IPS-NIHi7 (cell line): ENCODE results near the gene TMC1.
"Not testable (repeated sequence)": the region's sequence is repeated elsewhere in the genome, so short reads cannot be mapped to it uniquely, and the experiment has no call there.

ENCODE experiments used
- DNase-seq: peaks from one replicate; pipeline ENCODE4 v3.0.0; 2012; ENCODE audit warnings: mixed read lengths; ENCODE audit errors: extremely low spot score

The TMC1 gene

DNA sequence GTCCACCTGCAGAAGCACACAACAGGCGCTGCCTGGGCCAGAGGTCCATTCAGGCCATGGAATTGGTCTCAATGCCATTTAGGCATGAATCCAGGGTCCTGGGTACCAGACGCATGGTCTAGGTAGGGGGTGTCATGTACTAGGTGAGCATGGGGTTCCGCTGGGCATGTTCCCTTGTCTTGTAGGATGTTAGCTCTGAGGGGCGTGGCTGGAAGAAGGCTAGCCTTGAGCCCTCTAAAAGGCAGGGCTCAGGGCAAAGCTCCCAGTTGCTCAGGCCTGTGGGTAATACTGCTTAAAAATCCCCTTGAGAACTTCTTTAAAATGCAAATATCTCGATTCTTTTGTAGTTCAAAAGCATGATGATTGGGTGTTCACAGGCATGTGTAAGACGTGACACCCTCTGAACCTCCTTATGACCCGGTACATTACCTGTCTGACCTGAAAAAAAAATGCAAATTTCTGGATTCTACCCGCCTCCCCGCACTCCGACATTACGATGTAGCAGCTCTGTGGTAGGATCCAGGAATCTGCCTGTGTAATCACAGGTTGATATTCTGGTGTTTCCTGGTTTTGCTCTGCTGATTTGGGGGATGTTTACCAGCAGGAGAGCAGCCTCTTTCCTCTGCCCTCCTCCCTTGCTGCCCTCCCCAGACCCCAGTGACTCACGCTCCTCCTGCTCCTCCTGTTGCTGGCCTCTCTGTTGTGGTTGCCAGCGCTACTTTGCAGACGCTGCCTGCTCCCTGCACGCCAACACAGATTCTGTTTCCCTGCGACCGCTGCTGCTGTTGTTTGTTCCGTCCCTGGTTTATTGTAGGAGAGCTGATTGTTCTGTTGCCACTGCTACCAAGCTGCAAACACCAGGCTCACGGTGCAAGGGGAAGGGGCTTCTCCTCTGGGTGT, 5.7 kb downstream of the TMC1 start:
- peak; percentile 78 for DNase-seq

DNA sequence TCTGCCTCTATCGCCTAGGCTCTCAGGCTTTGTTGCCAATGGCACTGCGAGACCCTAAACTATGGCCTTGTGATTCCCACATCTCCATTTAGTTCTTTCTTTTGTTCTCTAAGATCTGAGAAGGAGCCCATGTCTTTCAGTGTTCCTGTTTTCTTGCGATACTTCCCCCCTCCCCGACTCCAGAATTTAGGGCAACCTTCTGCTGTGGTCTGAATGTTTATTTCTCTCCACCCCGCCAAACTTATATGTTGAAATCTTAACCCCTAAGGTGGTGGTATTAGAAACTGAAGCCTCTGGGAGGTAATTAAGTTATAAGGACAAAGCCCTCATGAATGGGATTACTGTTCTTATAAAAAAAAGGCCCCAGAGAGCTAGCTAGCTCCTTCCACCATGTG, 6.4 kb downstream of the TMC1 start:
- DNase-seq = no peak

DNA sequence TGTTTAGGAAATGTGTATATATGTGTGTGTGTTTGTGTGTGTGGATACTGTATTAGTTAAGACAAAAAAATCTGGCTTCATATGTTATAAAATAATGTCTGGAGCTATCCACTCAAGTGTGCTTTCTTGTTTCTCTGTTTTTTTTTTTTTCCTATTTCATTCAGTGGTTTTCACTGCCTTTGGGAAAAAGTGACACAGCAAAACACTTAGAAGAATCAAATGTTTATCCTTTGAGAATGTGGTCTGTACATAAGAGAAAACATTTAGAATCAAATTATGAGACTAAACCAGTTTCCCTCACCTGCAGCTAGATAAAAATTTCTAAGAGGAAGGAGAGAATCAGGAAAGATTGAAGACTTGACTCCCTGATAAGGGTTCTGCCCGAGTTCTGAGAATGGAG, 8.1 kb downstream of the TMC1 start:
- DNase-seq = no peak

DNA sequence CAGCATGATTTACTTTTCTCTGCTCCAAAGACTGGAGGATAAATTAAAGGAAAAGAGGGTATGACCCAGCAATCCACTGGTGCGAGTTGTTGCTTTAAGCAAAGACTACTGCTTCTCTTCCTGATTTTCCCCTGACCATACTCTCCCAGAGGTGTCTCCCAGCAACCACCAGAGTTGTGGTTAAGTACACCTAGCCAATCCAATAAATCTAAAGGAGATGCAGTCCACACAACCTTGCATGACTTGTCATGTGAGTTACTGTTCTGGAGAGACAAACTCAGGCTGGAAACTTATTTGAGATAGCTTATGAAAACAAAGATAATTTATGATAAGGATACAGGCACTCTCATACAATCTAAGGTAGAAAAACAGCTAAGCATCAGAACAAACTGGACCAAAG, 11.9 kb downstream of the TMC1 start:
- no peak for DNase-seq

DNA sequence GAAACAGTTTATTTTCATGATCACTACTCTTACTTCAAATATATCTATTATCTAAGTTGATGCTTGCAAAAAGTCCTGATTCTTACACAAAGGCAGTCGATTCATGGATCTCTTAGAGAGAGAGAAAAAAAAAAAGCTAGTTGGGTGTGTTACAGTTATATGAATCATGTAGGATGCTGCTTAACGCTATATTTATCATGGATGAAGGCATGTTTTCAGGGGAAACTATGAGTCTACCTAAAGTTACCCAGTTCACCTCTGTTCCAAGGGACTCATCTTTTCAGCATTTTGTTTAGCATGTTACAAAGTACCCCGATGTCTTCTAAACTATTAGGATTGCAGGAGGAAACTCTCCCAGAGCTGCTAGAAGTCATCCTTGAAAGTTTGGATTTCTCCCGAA, 13.5 kb downstream of the TMC1 start:
- DNase-seq = no peak

DNA sequence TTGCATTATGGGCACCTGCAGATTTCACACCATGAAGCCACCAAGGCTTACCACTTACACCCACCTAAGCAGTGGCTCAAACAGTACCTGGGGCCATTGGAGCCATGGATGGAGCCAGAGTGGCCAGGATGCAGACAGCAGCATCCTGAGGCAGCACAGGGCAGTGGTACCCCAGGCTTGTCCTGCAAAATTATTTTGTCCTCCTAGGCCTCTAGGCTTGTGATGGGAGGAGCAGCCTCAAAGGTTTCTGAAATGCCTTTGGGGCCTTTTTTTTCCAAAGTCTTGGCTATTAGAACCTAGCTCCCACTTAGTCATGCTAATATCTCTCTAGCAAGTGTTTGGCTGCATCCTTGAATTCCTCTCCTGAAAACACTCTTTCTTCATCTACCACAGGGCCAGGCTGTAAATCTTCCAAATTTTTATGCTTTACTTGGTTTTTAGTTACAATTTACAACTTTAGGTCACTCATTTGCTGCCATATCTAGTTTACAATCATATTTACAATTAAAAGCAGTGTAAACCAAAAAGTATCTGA, 15.7 kb downstream of the TMC1 start:
- no peak for DNase-seq

DNA sequence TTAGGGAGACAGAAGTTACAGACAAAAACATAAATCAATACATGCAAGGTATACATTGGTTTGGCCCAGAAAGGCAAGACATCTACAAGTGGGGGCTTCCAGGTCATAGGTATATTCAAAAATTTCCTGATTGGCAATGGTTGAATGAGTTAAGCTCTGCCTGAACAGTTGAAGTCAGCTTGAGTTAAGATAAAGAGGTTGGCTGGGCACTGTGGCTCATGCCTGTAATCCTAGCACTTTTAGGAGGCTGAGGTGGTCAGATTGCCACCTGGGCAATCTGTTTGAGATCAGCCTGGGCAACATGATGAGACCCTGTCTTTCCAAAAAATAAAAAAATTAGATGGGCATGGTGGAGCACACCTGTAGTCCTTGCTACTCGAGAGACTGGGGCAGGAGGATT, 16.3 kb downstream of the TMC1 start:
- DNase-seq = no peak

DNA sequence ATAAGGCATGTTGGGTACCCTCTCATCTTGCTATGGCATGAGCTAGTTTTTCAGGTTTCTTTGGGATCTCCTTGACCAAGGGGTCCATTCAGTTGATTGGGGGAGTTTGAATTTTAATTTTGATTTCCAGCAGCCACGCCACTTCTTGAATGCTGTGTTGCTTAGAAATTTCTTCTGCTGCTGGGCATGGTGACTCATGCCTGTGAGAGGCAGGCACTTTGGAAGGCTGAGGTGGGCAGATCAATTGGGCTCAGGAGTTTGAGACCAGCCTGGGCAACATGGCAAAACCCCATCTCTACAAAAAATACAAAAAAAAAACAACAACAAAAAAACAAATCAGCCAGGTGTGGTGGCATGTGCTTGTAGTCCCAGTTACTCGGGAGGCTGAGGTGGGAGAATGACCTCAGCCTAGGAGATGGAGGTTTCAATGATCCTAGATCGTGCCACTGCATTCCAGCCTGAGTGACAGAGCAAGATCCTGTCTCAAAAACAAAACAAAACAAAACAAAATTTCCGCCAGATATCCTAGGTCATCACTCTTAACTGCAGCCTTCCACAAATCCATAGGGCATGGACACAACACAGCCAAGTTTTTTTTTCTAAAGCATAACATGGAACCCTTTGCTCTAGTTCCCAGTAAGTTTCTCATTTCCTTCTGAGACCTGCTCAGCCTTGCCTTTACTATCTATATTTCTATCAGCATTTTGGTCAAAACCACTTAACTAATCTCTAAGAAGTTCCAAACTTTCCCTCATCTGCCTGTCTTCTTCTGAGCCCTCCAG, 17.7 kb downstream of the TMC1 start:
- DNase-seq = no peak

DNA sequence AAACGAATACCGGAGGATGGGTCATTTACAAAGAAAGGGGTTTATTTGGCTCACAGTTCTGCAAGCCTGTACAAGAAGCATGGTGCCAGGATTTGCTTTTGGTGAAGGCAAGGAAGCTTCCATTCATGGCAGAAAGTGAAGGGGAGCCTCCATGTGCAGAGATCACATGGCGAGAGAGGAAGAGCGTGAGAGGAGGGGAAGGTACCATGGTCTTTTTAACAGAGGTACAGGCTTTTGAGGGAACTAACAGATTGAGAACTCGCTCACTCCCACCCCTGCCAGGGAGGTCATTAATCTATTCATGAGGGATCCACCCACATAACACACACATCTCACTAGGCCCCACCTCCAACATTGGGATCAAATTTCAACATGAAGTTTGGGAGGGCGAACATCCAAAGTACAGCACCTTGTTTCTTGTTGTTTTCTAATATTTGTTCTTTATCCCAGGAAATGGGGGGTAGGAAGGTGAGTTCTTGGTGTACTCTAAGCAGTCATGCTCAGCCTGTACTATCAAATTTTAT, 18.5 kb downstream of the TMC1 start:
- DNase-seq = peak; percentile 38

DNA sequence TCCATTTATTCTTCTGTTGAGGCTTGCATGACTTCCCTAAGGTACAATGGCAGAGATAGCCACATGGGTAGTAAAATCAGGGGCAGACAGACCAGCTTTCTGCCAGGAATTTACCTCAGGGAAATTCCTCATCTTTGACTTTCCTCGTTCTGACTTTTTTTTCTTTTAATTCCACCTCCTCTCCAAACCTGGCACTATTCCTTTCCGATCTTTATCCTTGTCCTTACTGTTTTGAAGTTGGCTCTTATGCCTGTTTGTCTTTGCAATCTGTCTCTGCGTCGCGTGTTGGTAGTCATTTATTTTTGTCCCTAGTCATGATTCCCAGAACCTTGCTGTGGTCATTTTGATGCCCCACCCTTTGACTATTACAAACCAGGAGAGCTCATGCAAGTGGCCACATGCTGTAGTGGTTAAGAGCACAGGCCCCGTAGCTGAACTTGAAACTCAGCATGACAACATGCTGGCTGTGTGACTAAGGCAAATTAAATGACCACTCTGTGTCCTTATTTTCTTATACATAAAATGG, 19.0 kb downstream of the TMC1 start:
- no peak for DNase-seq

DNA sequence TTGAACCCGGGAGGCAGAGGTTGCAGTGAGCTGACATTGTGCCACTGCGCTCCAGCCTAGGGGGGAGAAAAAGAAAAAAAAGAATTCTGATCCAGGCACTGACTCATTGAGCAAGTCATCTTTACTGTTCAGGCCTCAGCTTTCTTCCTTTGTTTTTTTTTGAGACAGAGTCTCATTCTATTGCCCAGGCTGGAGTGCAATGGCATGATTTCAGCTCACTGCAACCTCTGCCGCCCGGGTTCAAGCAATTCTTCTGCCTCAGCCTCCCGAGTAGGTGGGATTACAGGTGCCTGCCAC, 21.1 kb downstream of the TMC1 start:
- not testable (repeated sequence) for DNase-seq

DNA sequence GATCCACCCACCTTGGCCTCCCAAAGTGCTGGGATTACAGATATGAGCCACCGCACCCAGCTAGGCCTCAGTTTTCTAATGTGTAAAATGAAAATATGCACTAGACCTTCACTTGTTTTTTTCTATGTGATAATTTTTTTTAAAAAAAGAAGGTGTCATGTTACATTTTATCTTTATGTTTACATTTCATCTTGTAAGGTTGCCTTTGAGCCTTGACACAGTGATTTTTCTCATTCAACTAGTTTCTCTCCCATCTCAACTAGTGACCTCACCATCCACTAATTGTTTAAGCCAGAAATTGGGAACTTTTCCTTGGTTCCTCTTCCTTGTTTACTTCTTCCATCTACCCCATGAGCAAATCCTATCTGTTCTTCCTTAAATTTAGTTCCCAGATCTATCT, 21.5 kb downstream of the TMC1 start:
- DNase-seq = no peak

DNA sequence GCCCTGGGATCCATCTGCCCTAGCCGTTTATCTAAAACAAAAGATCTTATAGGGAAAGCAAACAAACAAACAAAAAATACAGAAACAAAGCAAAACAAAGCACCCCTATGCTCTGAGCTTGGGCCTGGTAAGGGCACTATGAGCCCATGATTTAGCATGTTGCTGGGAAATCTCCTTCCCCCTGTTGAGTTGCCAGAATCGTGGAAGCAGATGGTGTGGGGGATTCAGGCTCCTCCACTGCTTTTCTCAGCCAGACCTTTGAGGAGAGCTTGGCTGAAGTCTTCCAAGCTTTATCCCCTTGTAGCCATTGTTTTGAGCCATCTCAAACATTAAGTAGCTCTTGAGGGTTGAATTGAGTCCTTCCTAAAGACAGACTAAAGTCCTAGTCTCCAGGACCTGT, 29.9 kb downstream of the TMC1 start:
- no peak for DNase-seq

DNA sequence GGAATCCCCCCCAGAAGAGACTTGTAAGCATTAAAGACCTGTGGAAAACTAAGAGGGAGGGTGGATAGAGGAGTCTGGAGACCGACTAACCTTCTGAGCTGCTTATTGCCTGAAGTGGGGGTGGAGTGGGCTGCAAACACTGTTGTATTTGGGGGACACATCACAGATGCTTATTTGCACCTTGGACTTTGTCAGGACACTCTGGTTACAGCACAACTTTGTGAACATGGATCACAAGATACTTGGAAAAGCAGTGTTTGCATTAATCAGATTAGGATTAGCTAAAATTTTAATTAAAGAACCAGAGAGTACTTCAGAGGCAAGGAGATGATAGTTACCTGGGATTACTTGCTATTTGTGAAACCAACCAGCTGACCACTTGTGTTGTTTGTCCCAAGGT, 30.9 kb downstream of the TMC1 start:
- DNase-seq = no peak

DNA sequence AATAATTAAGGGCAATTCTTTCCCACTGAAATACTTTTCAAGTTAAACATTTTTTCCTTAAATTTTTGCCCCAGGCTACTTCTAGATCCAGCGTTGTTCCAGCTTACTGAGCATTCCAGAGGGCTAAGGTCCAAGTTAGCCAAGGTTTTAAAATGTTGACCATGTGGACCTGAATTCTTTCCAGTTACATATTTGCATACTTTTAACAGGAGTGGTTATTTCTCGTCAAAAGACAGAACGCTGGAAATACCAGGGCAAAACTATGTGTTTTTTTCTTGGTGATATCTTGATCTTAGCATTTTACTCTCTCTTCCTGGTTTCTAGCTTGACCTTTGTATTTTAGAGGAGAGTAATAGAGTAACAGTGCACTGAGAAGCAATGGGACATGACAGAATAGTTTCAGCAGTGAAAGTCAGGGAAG, 32.8 kb downstream of the TMC1 start:
- DNase-seq = no peak

DNA sequence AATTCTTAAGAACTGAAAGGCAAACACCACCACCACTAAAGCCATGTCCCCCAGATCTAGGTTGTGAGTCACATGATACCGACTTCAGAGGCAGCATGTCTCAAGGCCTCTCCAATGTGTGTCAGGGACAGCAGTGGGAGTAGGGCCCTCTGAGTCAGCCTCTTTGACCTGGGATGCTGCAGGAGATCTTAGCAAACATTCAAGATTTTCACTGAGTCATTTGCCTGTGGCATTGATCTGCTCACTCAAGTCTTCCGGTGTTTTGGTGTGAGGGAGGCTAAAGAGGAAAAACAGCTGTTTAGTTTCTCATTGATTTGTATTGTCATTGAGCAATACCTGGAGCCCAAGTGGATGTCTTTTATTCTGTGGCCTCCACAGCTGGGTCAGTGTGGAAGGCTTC, 36.1 kb downstream of the TMC1 start:
- DNase-seq = peak; percentile 61

DNA sequence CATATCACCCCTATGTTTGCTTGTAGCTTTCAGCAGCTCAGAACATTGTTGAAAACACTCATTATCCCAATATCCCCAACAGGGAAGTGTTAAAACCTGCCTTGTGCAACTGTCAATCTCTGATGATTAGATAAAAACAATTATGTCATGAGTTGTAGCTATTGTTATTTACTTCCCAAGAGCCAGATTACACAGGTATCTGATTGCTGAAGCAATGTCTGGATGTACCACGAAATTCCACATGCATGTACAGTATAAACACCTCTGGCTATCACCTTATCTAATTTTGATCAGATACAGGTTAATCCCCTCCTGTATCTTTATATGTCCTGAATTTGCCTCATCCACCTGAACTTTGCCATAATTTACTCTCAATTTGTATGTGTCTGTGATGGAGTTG, 38.7 kb downstream of the TMC1 start:
- DNase-seq = no peak

DNA sequence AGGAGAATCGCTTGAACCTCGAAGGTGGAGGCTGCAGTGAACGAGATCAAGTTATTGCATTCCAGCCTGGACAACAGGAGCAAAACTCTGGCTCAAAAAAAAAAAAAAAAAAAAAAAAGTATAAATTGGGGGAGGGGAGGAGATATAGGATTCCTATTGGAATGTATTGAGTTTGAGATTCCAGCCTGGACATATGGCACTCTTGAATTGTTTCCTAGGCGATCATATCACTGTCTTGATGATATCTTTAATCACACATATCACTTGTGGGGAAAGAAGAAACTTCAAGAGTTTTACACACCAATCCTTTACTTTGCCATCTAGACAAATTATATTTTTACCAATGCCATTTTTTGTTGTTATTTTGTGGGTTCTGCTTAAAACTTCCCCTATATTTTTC, 42.4 kb downstream of the TMC1 start:
- DNase-seq = no peak

DNA sequence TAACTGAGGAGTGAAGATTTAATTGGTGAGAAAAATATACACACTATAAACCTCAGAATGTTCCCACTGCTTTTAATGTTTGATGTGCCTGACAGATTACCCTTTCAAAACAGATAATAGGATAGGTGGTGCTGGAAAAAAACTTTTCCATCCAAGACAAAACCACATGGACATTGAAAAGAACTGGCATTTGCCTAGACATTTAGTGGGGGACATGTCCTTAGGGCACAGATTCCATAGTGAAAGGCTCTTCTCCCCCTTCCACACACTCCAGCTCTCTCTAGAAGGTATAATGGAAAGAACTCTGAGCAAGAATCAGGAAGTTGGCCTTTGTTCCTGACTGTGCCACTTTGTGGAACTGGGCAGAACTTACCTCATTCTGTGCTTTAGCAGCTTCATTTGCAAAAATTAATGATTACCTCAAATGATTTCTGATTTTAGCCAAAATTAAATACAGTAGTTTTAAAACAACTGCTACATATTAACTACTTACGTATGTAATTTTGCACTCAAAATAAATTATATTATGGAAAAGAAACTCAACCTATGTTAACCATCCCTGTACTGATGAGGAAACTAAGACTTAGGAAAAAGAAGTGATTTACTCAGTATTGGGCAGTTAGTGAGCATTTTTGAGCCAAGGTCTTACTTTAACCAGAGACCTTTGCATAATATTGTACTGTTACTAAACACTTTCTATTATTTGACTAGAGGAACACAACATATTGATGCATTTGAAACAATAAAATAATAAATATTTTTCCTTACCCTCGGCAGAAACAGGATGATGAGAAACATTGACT, 43.3 kb downstream of the TMC1 start:
- no peak for DNase-seq

DNA sequence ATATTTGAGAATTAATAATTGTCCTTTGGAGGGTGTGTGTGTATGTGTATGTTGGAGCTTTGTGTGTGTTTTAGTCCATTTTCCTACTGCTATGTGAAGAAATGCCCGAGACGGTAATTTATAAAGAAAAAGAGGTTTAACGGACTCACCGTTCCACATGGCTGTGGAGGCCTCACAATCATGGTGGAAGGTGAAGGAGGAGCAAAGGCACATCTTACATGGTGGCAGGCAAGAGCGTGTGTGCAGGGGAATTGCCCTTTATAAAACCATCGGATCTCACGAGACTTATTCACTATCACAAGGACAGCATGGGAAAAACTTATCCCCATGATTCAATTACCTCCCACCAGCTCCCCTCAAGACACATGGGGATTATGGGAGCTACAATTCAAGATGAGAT, 44.1 kb downstream of the TMC1 start:
- no peak for DNase-seq

DNA sequence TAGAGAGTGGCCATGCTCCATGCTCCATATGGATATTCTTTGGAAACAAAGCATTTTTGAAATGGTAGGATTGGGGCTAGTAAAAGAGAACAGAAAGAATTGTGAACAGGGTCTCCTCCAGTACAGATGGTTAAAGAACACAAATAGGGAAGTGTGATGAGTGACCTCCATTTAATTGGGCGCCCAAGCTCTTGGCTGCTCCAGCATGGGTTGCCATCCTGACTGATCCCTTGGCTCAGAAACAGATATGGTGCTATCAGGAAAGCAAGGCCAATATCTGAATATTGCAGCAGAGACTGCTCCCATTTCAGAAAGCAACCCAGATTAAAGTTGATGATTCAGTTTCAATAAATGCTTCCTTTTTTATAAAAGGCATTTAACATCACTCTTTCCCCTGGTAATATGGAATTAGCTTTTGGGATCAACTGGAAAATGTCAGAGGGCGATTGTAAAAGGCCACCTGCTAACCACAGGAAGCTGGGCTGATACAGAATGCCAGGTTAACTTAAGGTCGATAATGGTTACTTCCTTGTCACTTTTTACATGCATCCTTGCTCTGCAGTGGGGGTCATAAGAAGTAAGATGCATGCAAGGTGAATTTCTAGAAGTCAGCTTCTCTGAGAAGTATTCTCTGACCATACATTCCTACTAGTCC, 52.9 kb downstream of the TMC1 start:
- DNase-seq = no peak
